GM12872 (cell line): ENCODE measurements around the gene ITIH5.

Experiments used
- TF ChIP-seq, protein P1 (sequence below): IDR thresholded peaks from 3 replicates; pipeline ENCODE4 v1.5.1; 2011; ENCODE audit warnings: low read depth, mild to moderate bottlenecking, low read length, moderate library complexity; ENCODE audit not compliant: insufficient read depth

Gene ITIH5

DNA sequence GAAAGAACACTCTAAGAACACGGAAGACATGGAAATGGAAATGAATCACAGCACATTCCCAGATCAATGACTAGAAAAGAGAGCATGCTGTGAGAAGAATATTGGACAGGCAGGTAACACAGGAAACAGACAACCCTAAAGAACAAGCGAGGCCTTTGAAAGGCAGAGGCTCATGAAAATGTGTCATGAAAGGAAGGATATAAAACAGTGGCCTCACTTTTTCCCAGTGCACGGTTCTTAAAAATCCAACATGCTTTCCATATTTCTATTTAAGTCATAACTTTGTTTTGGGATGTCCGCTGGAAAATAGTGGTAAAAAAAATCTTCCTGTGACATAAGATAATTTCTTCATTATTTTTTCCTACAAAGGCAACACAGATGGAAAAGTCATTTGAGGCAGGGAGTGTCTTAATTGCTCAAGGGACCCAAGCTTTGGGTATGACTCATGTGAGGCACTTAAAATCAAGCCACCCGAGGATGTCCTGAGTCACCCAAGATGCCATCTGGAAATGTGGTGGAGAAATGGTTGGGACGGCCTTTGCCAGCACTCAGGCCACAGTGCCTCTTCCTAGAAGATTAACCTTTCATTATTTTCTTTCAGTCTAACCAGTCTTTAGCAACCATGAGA lies 17.0 kb downstream of the ITIH5 start:
- TF ChIP-seq, protein P1, sequence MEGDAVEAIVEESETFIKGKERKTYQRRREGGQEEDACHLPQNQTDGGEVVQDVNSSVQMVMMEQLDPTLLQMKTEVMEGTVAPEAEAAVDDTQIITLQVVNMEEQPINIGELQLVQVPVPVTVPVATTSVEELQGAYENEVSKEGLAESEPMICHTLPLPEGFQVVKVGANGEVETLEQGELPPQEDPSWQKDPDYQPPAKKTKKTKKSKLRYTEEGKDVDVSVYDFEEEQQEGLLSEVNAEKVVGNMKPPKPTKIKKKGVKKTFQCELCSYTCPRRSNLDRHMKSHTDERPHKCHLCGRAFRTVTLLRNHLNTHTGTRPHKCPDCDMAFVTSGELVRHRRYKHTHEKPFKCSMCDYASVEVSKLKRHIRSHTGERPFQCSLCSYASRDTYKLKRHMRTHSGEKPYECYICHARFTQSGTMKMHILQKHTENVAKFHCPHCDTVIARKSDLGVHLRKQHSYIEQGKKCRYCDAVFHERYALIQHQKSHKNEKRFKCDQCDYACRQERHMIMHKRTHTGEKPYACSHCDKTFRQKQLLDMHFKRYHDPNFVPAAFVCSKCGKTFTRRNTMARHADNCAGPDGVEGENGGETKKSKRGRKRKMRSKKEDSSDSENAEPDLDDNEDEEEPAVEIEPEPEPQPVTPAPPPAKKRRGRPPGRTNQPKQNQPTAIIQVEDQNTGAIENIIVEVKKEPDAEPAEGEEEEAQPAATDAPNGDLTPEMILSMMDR, result no peak

GRCh38 chr10:7647062-7647664 lies 19.6 kb downstream of the ITIH5 start:
- TF ChIP-seq, protein P1, result no peak

- TF ChIP-seq, protein P1, result no peak
These were observed 24.2 kb downstream of the ITIH5 start for GRCh38 chr10:7642491-7643011.

DNA sequence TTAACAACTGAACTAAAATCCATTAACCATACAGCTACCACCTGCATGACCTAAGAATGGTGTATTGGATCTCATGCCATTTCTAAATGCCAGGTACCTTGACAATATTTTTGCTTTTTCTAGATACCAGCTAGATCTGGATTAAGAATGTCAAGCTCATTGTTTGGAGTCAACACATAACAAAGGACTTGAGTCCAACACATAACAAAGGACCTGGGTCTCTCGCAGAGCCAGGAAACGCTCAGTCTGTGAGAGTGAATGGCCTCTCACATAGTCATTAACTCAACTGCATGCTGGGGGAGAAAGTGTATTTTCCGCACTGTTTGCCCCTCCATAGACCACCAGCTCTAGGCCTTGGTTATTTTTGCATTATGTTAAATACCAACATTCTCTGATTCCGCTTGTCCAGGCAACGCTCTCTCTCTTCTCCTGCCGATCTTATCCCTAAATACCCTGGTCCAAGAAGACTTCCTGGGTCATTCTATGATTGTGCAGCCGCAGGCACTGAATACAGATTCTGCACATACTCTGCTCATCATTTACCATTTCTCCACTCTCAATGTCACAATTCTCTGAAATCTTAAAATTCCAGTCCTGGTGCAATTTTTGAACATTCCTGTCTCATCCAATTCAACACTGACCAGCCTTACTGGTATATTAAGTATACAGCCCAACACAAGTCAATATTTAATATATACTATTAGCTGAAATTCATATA lies 31.2 kb downstream of the ITIH5 start:
- TF ChIP-seq, protein P1, result no peak

GRCh38 chr10:7634142-7634894 lies 32.4 kb downstream of the ITIH5 start:
- TF ChIP-seq, protein P1, result no peak

DNA sequence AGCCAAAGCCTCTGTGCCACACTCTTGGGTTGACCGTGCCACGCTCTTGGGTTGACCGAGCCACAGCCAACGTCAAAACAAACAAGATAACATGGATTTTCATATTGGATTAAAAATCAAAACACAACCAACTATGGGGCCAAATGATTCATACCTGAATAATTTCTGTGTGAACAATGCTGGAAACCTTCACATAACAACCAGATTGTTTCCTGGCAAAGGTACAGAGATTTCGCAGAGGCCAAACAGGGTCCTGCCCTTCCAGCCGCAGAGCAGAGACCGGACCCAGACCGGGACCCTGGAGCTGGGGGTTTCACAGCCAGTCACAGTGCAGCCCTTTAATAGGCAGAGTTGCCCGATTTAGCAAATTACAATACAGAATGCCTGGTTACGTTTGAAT lies 40.5 kb downstream of the ITIH5 start:
- TF ChIP-seq, protein P1, result no peak

DNA sequence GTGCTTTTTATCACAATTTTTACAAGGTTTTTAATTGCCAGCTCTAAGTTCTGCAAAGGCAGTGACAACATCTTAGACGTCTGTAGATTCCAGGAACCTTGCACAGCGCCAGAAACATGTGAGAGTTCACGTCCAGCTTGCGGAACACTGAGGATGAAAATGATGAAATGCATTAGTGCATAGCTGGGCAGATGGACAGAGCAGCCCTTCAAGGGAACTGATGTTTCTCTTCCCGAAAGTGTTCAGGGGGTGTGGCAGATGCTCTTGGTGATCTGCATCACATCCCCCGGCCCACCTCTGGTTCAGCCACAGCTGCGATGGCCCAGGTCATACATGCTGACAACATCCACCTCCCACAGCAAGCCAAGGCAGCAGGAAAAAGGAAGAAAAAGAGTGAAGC lies 40.9 kb downstream of the ITIH5 start:
- TF ChIP-seq, protein P1, result no peak
